ENCODE measurements around the gene GSDMA.
A peak's percentile ranks its signal among the peaks of the same experiment; 100 is the strongest.
"Not testable (repeated sequence)": the region's sequence is repeated elsewhere in the genome, so short reads cannot be mapped to it uniquely, and the experiment has no call there.

Gene GSDMA

GRCh38 chr17:39939106-39939505, 23.7 kb upstream of the GSDMA start:
- no peak overlapping the region for H3K4me3 ChIP-seq (replicated peaks; ENCODE audit: low read depth, low read length)
- no peak for DNase-seq (ENCODE audit: low read depth)
- no peak for TF ChIP-seq CTCF (IDR thresholded peaks at IDR 0.05; ENCODE audit: low read length, missing control alignments)

- peak; percentile 52 for TF ChIP-seq CTCF (IDR thresholded peaks at IDR 0.05; ENCODE audit: low read length, missing control alignments)
- no peak overlapping the region for H3K4me3 ChIP-seq (replicated peaks; ENCODE audit: low read depth, low read length)
- peak; percentile 75 for DNase-seq (ENCODE audit: low read depth)
These were observed 23.0 kb upstream of the GSDMA start for GRCh38 chr17:39939588-39940419.

GRCh38 chr17:39943702-39944392, 19.0 kb upstream of the GSDMA start:
- no peak overlapping the region for H3K4me3 ChIP-seq (replicated peaks; ENCODE audit: low read depth, low read length)
- no peak for TF ChIP-seq CTCF (IDR thresholded peaks at IDR 0.05; ENCODE audit: low read length, missing control alignments)

GRCh38 chr17:39944393-39944711, 18.5 kb upstream of the GSDMA start:
- H3K4me3 ChIP-seq (replicated peaks; ENCODE audit: low read depth, low read length), result no peak overlapping the region
- no peak for TF ChIP-seq CTCF (IDR thresholded peaks at IDR 0.05; ENCODE audit: low read length, missing control alignments)
- no peak for DNase-seq (ENCODE audit: low read depth)

More at GRCh38 chr17:39943702-39944392, 19.0 kb upstream of the GSDMA start:
- DNase-seq (ENCODE audit: low read depth), result no peak

- TF ChIP-seq CTCF (IDR thresholded peaks at IDR 0.05; ENCODE audit: low read length, missing control alignments), result no peak
- no peak for DNase-seq (ENCODE audit: low read depth)
- H3K4me3 ChIP-seq (replicated peaks; ENCODE audit: low read depth, low read length), result no peak overlapping the region
These were observed 16.1 kb upstream of the GSDMA start for GRCh38 chr17:39946551-39947330.

GRCh38 chr17:39948489-39948828, 14.3 kb upstream of the GSDMA start:
- not testable (repeated sequence) for DNase-seq (ENCODE audit: low read depth); H3K4me3 ChIP-seq (replicated peaks; ENCODE audit: low read depth, low read length)

- H3K4me3 ChIP-seq (replicated peaks; ENCODE audit: low read depth, low read length), result no peak overlapping the region
- no peak for TF ChIP-seq CTCF (IDR thresholded peaks at IDR 0.05; ENCODE audit: low read length, missing control alignments)
- DNase-seq (ENCODE audit: low read depth), result no peak
These were observed 13.8 kb upstream of the GSDMA start for GRCh38 chr17:39949028-39949427.
